Measurements from ENCODE around the gene ORM2. TPM values are rescaled to one million over a fixed set of nuclear protein-coding genes. Genes with fewer than 3 reads are reported as not detected.

Gene ORM2
- total and polyA plus RNA-seq, 9 of the 15 experiments (the other 6 are each of a cell fraction or from before 2014, with no cell fraction given): 0.98 TPM; not detected in 8

DNA sequence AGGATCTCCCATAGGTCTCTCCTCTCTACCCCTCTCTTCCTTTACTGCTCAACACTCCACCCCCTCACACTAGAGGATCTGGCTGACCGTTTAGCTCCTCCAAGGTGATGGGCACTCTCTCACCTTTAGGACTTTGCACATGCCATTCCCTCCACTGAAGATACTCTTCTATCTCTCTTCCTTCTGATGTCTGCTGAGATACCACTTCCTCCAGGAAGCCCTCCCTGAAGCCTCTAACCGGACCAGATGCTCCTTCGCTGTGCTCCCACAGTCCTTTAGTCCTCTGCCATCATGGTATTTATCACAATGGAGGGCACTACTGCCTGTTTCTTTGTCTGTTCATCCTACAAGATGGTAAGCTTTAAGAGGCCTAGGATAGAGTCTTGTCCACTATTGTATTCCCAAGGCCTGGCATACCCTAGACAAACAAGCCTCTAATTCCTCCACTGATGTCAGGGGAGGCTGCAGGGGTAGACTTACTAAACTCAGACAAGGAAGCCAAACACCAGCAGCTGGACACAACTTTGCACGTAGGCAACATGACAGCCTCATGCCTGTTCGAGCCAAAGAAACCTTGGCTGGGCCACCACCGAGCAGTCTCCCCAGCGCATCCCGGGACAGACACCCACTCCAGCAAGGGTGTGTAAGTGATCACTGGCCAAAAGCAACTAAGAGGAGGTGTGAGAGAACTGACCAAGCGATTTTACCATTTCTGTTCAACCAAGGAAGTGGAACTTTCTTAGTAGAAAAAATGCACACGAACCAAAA is 20.2 kb downstream of the ORM2 start:
- H4K20me1 ChIP-seq (replicated peaks; ENCODE audit: control insufficient read depth, insufficient read depth, low read length): 0 out of 2 replicates have a peak, but pooled peaks cover 4% of the 10 kb centered on the region
- H3K27me3 ChIP-seq (ENCODE audit: control insufficient read depth in 2 of 2, insufficient read depth in 2 of 2, low read length in 2 of 2): no peaks in the 10 kb centered on the region
- H3K9ac ChIP-seq (ENCODE audit: insufficient read depth in 1 of 2, low read depth in 2 of 2, low read length in 2 of 2): peak overlapping the region in 1 of 2 experiments; percentile 24; a peak in 2 of 4 replicates
- no peaks in the 10 kb centered on the region for H3K9me3 ChIP-seq (replicated peaks; ENCODE audit: control insufficient read depth, insufficient read depth, low read depth, low read length)
- peaks cover 17% of the 10 kb centered on the region; the same call in 2 of the 3 replicates for H3K36me3 ChIP-seq (ENCODE audit: control insufficient read depth, insufficient read depth, low read length)
- no peaks in the 10 kb centered on the region for H3K9me1 ChIP-seq (ENCODE audit: control insufficient read depth, insufficient read depth, low read length)
- in situ Hi-C loops (cut with MboI): no loop called here
- H3K79me2 ChIP-seq (ENCODE audit: control insufficient read depth, insufficient read depth, low read length): no peaks in the 10 kb centered on the region
- peaks cover 13 to 14% of the 10 kb centered on the region in 2 experiments; a peak in 4 of 5 replicates for H3K4me1 ChIP-seq (replicated peaks in 1 of 2; ENCODE audit: control insufficient read depth in 2 of 2, insufficient read depth in 2 of 2, low read length in 2 of 2)
- H3K4me3 ChIP-seq: no peak overlapping the region
- no peak for DNase-seq (ENCODE audit: extremely low read depth in 1 of 4, low spot score in 3 of 4)
- POLR2A ChIA-PET: interaction anchor here (0.7 to 0.9 kb wide), 2 partner anchors 12 to 13 kb away, joined by 3 to 4 read pairs; no protein-coding TSS in a partner anchor
- CTCF ChIA-PET (ENCODE audit: low intra/inter-chr PET ratio): no interaction called here
- FAIRE-seq: no peak
- peak overlapping the region; percentile 13; the same call in 1 of the 2 replicates for H3K4me2 ChIP-seq (ENCODE audit: insufficient read depth, low read length)
- ATAC-seq: peak; percentile 7; the same call in 2 of the 3 replicates
- H2AFZ ChIP-seq (ENCODE audit: low read depth, low read length): 0 out of 2 replicates have a peak overlapping the region, but pooled peaks have one; percentile 84
- 81% methylated on average over 10 of the region's 10 CpGs for WGBS (ENCODE audit: insufficient coverage, low coverage, missing lambda C conversion rate)
- BruUV-seq (replicated peaks): TSS peak; percentile 15
- intact Hi-C loops (cut with micrococcal nuclease): loop anchor here (1.0 kb wide), 1 partner anchor 47 kb away; no protein-coding TSS in a partner anchor
- H3K27ac ChIP-seq (ENCODE audit: extremely low read depth, low read depth, low read length): peak overlapping the region; percentile 33; the same call in 2 of the 3 replicates
- TF ChIP-seq ZBTB1 (CRISPR knock-in tag; IDR thresholded peaks at IDR 0.05; ENCODE audit: borderline replicate concordance, low read depth): no peak
- TF ChIP-seq BCOR (IDR thresholded peaks at IDR 0.05): peak; percentile 70; the same call in 1 of the 2 replicates
- no peak for TF ChIP-seq MAFG (tag; conservative IDR thresholded peaks at IDR 0.05)
- TF ChIP-seq, protein P1, sequence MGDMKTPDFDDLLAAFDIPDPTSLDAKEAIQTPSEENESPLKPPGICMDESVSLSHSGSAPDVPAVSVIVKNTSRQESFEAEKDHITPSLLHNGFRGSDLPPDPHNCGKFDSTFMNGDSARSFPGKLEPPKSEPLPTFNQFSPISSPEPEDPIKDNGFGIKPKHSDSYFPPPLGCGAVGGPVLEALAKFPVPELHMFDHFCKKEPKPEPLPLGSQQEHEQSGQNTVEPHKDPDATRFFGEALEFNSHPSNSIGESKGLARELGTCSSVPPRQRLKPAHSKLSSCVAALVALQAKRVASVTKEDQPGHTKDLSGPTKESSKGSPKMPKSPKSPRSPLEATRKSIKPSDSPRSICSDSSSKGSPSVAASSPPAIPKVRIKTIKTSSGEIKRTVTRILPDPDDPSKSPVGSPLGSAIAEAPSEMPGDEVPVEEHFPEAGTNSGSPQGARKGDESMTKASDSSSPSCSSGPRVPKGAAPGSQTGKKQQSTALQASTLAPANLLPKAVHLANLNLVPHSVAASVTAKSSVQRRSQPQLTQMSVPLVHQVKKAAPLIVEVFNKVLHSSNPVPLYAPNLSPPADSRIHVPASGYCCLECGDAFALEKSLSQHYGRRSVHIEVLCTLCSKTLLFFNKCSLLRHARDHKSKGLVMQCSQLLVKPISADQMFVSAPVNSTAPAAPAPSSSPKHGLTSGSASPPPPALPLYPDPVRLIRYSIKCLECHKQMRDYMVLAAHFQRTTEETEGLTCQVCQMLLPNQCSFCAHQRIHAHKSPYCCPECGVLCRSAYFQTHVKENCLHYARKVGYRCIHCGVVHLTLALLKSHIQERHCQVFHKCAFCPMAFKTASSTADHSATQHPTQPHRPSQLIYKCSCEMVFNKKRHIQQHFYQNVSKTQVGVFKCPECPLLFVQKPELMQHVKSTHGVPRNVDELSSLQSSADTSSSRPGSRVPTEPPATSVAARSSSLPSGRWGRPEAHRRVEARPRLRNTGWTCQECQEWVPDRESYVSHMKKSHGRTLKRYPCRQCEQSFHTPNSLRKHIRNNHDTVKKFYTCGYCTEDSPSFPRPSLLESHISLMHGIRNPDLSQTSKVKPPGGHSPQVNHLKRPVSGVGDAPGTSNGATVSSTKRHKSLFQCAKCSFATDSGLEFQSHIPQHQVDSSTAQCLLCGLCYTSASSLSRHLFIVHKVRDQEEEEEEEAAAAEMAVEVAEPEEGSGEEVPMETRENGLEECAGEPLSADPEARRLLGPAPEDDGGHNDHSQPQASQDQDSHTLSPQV (IDR thresholded peaks at IDR 0.05): no peak
- no peak for TF ChIP-seq ZNF175 (CRISPR knock-in tag; IDR thresholded peaks at IDR 0.05; ENCODE audit: low read depth)
- TF ChIP-seq LEF1 (IDR thresholded peaks at IDR 0.05): no peak
- TF ChIP-seq ZNF436 (CRISPR knock-in tag; IDR thresholded peaks at IDR 0.05): 0 out of 2 replicates have a peak, but pooled peaks have one; percentile 48
- no peak for TF ChIP-seq EP300 (IDR thresholded peaks at IDR 0.05; ENCODE audit: low read length)
- TF ChIP-seq SMARCC2 (IDR thresholded peaks at IDR 0.05; ENCODE audit: low read depth): no peak
- no peak for TF ChIP-seq BDP1 (IDR thresholded peaks at IDR 0.05; ENCODE audit: insufficient read depth, insufficient read length)
- TF ChIP-seq, protein P2, sequence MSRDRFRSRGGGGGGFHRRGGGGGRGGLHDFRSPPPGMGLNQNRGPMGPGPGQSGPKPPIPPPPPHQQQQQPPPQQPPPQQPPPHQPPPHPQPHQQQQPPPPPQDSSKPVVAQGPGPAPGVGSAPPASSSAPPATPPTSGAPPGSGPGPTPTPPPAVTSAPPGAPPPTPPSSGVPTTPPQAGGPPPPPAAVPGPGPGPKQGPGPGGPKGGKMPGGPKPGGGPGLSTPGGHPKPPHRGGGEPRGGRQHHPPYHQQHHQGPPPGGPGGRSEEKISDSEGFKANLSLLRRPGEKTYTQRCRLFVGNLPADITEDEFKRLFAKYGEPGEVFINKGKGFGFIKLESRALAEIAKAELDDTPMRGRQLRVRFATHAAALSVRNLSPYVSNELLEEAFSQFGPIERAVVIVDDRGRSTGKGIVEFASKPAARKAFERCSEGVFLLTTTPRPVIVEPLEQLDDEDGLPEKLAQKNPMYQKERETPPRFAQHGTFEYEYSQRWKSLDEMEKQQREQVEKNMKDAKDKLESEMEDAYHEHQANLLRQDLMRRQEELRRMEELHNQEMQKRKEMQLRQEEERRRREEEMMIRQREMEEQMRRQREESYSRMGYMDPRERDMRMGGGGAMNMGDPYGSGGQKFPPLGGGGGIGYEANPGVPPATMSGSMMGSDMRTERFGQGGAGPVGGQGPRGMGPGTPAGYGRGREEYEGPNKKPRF (IDR thresholded peaks at IDR 0.05; ENCODE audit: low read depth, low read length): no peak
- no peak for TF ChIP-seq NFE2L1 (tag; IDR thresholded peaks at IDR 0.05; ENCODE audit: borderline replicate concordance, low read depth)

Measured in K562 (cell line).